ENCODE results near the gene PGA4. TPM values are rescaled to one million over a fixed set of nuclear protein-coding genes. Genes with fewer than 3 reads are reported as not detected.
"Not testable (repeated sequence)": the region's sequence is repeated elsewhere in the genome, so short reads cannot be mapped to it uniquely, and the experiment has no call there.

Gene PGA4
- total RNA-seq, 2 donors from 2014 or later, result not detected

DNA sequence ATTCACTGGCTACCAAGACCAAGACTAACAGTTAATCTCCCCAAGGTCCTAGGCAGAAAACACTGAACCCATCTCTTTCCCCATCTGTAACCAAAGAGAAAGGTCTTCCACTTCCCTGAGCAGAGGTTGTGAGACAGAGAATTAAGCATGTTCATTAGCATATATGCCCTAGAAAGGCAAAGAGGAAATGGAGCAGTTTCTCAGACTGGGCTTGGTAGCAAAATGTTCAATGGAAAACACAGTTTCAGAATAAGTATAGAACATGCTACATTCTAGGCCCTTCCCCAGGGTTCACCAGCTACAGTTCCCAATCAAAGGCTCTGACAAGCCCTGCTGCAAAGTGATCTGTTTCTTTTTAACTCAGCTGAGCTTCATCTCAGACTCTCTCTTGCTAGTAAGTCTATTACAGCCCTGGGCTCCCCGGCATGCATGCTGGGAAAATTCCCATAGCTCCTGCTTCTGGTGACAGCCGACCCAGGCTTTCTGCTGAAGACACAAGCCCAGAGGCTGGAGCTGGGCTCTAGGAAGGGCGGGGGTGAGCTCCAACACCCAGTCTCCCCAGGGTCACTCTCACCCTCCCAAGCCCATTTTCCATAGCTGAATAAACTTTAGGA lies 8.3 kb upstream of the PGA4 start:
- not testable (repeated sequence) for ATAC-seq; H3K27me3 Mint-ChIP-seq; H3K4me3 Mint-ChIP-seq; H3K9me3 Mint-ChIP-seq; H3K36me3 Mint-ChIP-seq; H3K4me1 Mint-ChIP-seq (ENCODE audit: low read depth in 2 of 2); H3K27ac Mint-ChIP-seq; DNase-seq (ENCODE audit: low spot score)

DNA sequence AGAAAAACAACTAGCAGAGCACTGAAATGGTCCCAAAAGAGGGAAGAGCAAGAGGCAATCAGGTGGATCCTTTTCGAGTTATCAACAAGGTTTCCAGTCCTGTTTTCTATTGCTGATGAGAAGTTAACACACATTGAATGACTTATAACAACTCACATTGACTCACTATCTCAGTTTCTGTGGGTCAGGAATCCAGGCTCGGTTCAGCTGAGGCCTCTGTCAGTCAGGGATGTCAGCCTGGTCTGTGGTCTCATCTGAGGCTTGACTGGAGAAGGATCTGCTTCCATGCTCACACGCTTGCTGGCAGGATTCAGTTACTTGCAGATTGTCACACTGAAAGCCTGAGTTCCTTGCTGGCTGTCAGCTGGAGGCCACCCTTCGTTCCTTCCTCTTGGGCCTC lies 3.8 kb upstream of the PGA4 start:
- H3K36me3 Mint-ChIP-seq; H3K4me1 Mint-ChIP-seq (ENCODE audit: low read depth in 2 of 2); H3K4me3 Mint-ChIP-seq; H3K9me3 Mint-ChIP-seq; H3K27ac Mint-ChIP-seq; DNase-seq (ENCODE audit: low spot score); H3K27me3 Mint-ChIP-seq; ATAC-seq: not testable (repeated sequence)

DNA sequence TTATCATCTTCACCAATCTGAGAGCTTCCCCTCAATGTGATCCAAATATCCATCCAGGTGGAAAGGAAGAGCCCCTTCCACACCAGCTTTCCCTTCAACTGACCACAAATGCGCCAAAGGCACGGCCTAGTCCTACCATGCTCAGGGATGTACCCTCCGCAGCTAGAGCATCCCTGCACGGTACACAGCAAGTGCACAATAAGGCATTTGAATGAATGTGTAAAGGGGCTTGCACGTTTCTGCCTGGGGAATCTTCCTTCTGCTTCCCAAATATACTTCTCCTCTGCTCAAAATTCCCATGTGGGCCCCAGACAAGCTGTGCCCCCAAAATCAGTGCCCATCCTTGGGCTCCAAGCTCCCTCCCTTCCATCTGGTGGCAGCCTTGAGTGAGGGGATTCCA lies 3.1 kb upstream of the PGA4 start:
- not testable (repeated sequence) for H3K27me3 Mint-ChIP-seq; H3K4me3 Mint-ChIP-seq; H3K4me1 Mint-ChIP-seq (ENCODE audit: low read depth in 2 of 2); H3K27ac Mint-ChIP-seq; DNase-seq (ENCODE audit: low spot score); H3K36me3 Mint-ChIP-seq; H3K9me3 Mint-ChIP-seq
- peak in 1 of 2 donors; percentile 48 for ATAC-seq

DNA sequence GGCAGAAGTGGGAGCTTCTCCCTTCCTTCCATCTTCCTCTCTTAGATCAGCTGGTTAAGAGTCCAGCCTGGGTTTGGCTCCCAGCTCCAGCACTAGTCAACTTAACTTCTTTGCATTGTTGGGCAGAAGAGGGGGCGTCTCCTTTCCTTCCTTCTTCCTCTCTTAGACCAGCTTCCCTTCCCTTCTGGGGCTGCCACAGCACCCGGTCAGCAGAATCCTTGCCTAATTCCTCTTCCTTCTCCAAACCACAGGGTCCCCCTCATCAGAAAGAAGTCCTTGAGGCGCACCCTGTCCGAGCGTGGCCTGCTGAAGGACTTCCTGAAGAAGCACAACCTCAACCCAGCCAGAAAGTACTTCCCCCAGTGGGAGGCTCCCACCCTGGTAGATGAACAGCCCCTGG lies 545 bp downstream of the PGA4 start:
- DNase-seq (ENCODE audit: low spot score); H3K36me3 Mint-ChIP-seq: not testable (repeated sequence)

DNA sequence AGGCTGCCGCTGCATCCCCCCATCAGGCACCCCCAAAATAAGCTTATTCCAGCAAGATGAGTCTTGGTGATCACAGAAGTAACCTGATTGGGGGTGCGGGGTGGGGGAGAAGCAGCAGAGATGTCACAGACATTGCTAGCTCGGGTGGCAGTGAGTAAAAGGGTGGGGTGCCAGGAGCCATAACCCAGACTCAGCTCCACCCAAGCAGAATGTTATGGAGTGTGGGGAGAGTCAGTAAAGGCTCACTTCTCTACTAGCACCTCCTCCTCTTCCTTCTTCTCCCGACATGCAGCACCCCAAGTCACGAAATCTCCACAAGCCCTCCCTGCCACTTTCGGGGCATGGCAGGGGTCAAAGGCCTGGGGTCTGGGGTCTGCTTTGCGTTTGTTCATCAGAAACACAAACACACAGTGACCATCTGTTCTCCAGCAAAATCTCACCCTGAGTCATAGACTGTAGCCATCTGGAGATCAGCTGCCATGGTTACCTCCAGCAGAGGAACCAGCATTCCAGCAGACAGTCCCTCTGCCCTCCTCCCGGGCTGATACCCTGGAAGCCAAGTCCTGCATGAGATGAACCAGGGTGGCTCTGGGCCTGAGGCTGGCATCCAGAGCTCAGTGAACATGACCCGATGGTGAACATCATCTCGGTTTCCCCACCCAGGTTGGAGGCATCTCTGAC lies 4.5 kb downstream of the PGA4 start:
- H3K36me3 Mint-ChIP-seq; H3K4me3 Mint-ChIP-seq; ATAC-seq; H3K27me3 Mint-ChIP-seq; DNase-seq (ENCODE audit: low spot score); H3K9me3 Mint-ChIP-seq; H3K27ac Mint-ChIP-seq; H3K4me1 Mint-ChIP-seq (ENCODE audit: low read depth in 2 of 2): not testable (repeated sequence)

More for the DNA sequence above, 545 bp downstream of the PGA4 start:
- not testable (repeated sequence) for H3K27ac Mint-ChIP-seq; H3K27me3 Mint-ChIP-seq; H3K4me1 Mint-ChIP-seq (ENCODE audit: low read depth in 2 of 2); ATAC-seq; H3K9me3 Mint-ChIP-seq; H3K4me3 Mint-ChIP-seq

DNA sequence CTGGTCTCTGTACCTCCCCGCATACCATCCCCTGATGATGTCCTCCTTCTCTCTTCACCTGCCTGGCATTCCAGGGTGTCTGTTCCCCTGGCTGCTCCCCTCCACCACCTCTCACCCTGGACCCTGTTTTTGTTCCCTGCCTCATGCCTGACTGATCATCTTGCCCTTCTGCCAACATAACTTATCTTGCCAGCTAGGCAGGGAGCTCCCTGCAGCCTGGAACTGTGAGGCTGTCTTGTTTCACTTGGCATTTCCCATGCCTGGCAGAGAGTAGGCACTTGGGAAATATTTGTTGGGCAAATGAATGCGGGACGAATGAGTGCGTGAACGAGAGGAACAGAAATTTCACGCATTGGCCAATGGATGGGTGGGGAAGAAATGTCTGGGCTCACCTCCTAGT lies 7.3 kb downstream of the PGA4 start:
- not testable (repeated sequence) for ATAC-seq; H3K36me3 Mint-ChIP-seq; H3K27me3 Mint-ChIP-seq; DNase-seq (ENCODE audit: low spot score); H3K9me3 Mint-ChIP-seq; H3K4me3 Mint-ChIP-seq; H3K27ac Mint-ChIP-seq; H3K4me1 Mint-ChIP-seq (ENCODE audit: low read depth in 2 of 2)

DNA sequence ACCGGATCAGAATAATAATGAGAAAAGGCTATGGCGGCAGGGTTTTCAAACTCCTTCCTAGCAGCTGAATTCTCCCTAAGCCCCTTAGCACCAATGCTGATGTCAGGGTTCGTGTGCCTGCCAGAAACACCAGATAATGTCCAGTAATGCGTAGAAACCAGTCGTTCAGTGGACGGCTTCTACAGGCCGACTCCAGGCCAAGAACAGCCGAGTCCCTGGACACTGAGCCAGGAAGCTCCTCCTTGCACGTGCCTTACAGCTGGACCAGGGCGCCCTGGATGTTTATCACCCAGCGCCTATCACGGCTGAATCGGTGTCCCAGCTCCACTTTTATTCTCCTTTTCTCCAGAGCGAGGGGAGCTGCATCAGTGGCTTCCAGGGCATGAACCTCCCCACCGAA lies 8.9 kb downstream of the PGA4 start:
- not testable (repeated sequence) for H3K36me3 Mint-ChIP-seq; DNase-seq (ENCODE audit: low spot score); ATAC-seq; H3K27me3 Mint-ChIP-seq; H3K4me3 Mint-ChIP-seq; H3K4me1 Mint-ChIP-seq (ENCODE audit: low read depth in 2 of 2); H3K9me3 Mint-ChIP-seq; H3K27ac Mint-ChIP-seq

DNA sequence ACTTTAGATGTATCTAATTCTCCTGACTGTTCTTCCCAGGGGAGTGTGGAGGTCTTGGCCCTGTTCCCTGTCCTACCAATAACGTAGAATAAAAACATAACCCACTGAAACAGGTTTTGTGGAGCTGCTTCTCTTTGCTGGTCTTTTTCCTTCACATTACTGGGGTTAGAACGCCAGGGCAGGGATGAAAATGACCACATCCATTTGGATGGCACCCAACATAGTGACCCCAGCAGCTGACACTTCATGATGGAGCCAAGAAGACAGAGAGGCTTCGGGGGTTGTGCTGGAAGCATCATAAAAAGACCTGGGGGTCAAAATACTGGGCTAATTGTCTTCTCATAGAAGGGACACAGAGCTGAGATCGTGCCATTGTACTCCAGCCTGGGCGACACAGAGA lies 9.4 kb downstream of the PGA4 start:
- not testable (repeated sequence) for DNase-seq (ENCODE audit: low spot score); H3K36me3 Mint-ChIP-seq; ATAC-seq; H3K4me1 Mint-ChIP-seq (ENCODE audit: low read depth in 2 of 2); H3K27me3 Mint-ChIP-seq; H3K27ac Mint-ChIP-seq; H3K4me3 Mint-ChIP-seq; H3K9me3 Mint-ChIP-seq

DNA sequence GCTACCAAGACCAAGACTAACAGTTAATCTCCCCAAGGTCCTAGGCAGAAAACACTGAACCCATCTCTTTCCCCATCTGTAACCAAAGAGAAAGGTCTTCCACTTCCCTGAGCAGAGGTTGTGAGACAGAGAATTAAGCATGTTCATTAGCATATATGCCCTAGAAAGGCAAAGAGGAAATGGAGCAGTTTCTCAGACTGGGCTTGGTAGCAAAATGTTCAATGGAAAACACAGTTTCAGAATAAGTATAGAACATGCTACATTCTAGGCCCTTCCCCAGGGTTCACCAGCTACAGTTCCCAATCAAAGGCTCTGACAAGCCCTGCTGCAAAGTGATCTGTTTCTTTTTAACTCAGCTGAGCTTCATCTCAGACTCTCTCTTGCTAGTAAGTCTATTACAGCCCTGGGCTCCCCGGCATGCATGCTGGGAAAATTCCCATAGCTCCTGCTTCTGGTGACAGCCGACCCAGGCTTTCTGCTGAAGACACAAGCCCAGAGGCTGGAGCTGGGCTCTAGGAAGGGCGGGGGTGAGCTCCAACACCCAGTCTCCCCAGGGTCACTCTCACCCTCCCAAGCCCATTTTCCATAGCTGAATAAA lies 10.5 kb downstream of the PGA4 start:
- DNase-seq (ENCODE audit: low spot score); H3K4me1 Mint-ChIP-seq (ENCODE audit: low read depth in 2 of 2); H3K36me3 Mint-ChIP-seq; H3K9me3 Mint-ChIP-seq; H3K4me3 Mint-ChIP-seq; ATAC-seq; H3K27ac Mint-ChIP-seq; H3K27me3 Mint-ChIP-seq: not testable (repeated sequence)

DNA sequence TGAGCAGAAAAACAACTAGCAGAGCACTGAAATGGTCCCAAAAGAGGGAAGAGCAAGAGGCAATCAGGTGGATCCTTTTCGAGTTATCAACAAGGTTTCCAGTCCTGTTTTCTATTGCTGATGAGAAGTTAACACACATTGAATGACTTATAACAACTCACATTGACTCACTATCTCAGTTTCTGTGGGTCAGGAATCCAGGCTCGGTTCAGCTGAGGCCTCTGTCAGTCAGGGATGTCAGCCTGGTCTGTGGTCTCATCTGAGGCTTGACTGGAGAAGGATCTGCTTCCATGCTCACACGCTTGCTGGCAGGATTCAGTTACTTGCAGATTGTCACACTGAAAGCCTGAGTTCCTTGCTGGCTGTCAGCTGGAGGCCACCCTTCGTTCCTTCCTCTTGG lies 15.0 kb downstream of the PGA4 start:
- H3K4me1 Mint-ChIP-seq (ENCODE audit: low read depth in 2 of 2); H3K9me3 Mint-ChIP-seq; H3K36me3 Mint-ChIP-seq; DNase-seq (ENCODE audit: low spot score); H3K27ac Mint-ChIP-seq; H3K4me3 Mint-ChIP-seq; ATAC-seq; H3K27me3 Mint-ChIP-seq: not testable (repeated sequence)

DNA sequence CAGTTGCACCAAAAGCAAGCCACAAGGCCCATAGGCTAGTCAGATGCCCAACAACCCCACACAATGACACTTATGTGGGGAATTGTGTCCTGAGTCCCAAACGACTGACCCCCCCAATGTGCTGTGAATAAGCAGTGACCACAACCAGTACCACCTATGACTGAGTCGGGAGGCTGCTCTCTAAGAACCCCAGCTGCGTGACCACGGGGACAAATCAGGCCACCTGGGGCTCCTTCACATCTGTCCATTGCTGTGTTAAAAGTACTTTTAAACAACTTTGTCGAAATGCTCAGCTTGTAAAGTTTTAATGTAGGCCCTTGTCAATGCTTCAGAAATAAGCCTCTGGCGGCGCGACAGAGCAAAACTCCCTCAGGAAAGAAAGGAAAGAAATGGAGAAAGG lies 18.1 kb downstream of the PGA4 start:
- not testable (repeated sequence) for H3K9me3 Mint-ChIP-seq; H3K36me3 Mint-ChIP-seq; ATAC-seq; H3K4me1 Mint-ChIP-seq (ENCODE audit: low read depth in 2 of 2); H3K4me3 Mint-ChIP-seq; H3K27ac Mint-ChIP-seq; DNase-seq (ENCODE audit: low spot score); H3K27me3 Mint-ChIP-seq

DNA sequence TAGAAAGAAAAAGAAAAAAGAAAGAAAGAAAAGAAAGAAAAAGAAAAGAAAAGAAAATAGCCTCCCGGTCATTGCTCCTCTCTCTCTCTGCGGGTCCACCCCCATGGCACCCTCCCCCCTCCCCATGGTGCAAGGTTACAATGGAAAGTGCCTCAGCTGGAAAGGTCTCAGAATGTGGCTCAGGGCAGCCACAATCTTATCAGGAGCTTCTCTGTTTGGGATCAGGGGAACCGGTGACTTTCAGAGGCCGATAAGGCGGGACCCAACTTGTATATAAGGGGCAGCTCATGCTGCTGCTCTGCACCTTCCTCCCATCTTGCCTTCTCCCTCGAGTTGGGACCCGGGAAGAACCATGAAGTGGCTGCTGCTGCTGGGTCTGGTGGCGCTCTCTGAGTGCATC lies 18.7 kb downstream of the PGA4 start, which contains the start of gene PGA5:
PGA5 (plus strand) TSS at position 301 of the 400 bp plus-strand sequence; CDS start at position 353, 52 bp downstream.
- H3K9me3 Mint-ChIP-seq; H3K27me3 Mint-ChIP-seq; DNase-seq (ENCODE audit: low spot score); H3K4me1 Mint-ChIP-seq (ENCODE audit: low read depth in 2 of 2); H3K4me3 Mint-ChIP-seq; H3K36me3 Mint-ChIP-seq; ATAC-seq; H3K27ac Mint-ChIP-seq: not testable (repeated sequence)

DNA sequence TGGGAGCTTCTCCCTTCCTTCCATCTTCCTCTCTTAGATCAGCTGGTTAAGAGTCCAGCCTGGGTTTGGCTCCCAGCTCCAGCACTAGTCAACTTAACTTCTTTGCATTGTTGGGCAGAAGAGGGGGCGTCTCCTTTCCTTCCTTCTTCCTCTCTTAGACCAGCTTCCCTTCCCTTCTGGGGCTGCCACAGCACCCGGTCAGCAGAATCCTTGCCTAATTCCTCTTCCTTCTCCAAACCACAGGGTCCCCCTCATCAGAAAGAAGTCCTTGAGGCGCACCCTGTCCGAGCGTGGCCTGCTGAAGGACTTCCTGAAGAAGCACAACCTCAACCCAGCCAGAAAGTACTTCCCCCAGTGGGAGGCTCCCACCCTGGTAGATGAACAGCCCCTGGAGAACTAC lies 19.4 kb downstream of the PGA4 start:
- H3K4me3 Mint-ChIP-seq; ATAC-seq; DNase-seq (ENCODE audit: low spot score); H3K4me1 Mint-ChIP-seq (ENCODE audit: low read depth in 2 of 2); H3K9me3 Mint-ChIP-seq; H3K27me3 Mint-ChIP-seq; H3K36me3 Mint-ChIP-seq; H3K27ac Mint-ChIP-seq: not testable (repeated sequence)

DNA sequence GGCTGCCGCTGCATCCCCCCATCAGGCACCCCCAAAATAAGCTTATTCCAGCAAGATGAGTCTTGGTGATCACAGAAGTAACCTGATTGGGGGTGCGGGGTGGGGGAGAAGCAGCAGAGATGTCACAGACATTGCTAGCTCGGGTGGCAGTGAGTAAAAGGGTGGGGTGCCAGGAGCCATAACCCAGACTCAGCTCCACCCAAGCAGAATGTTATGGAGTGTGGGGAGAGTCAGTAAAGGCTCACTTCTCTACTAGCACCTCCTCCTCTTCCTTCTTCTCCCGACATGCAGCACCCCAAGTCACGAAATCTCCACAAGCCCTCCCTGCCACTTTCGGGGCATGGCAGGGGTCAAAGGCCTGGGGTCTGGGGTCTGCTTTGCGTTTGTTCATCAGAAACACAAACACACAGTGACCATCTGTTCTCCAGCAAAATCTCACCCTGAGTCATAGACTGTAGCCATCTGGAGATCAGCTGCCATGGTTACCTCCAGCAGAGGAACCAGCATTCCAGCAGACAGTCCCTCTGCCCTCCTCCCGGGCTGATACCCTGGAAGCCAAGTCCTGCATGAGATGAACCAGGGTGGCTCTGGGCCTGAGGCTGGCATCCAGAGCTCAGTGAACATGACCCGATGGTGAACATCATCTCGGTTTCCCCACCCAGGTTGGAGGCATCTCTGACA lies 23.3 kb downstream of the PGA4 start:
- H3K4me1 Mint-ChIP-seq (ENCODE audit: low read depth in 2 of 2); H3K9me3 Mint-ChIP-seq; H3K4me3 Mint-ChIP-seq; H3K36me3 Mint-ChIP-seq; ATAC-seq; H3K27me3 Mint-ChIP-seq; H3K27ac Mint-ChIP-seq; DNase-seq (ENCODE audit: low spot score): not testable (repeated sequence)

Data from natural killer cell treated with Interleukin-12 subunit alpha and Interleukin-12 subunit beta and Interleukin-15 and Interleukin-18, amount 100 ng/mL, for 72 hours (primary cell).